ENCODE data around the gene HNRNPA1. TPM values are rescaled to one million over a fixed set of nuclear protein-coding genes. Genes with fewer than 3 reads are reported as not detected.
"Not testable (repeated sequence)": the region's sequence is repeated elsewhere in the genome, so short reads cannot be mapped to it uniquely, and the experiment has no call there.

HNRNPA1 gene
- total RNA-seq, 1 experiment from 2014 or later = 283 TPM

DNA sequence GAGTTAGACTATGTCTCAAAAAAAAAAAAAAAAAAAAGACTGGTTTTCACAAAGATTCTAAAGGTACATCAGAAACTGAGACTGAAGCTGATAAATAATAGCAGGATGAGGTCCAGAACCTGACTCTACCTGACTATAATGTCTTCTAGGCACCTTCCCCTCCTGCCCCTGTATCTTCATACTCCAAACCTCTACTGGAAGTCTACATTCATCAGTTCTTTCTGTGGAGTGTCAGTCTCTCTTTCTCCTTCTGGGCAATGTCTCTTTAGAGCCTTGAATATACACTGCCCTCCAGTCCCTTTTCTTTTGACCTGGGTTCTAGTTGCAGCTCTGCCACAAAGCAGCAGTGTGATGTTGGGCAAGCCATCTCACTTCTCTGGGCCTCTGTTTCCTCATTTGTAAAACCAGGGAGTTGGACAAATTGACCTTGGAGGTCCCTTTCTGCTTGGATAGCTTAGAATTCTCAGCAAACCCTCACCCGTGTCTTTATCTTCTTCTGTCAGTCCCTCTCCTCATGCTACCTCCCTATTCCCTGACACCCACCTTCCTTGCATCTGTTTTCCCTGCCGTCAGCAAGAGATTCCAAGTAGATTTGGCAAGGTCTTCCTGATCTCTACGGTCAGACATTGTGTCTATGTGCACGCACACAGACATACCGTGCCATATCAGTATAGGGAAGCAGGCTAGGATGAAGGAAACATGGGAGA, 16.0 kb downstream of the HNRNPA1 start:
- DNase-seq (ENCODE audit: low spot score) = no peak

GRCh38 chr12:54298904-54299303, 18.4 kb downstream of the HNRNPA1 start:
- no peak for DNase-seq (ENCODE audit: low spot score)

GRCh38 chr12:54299515-54300224, 19.1 kb downstream of the HNRNPA1 start:
- DNase-seq (ENCODE audit: low spot score) = no peak

- DNase-seq (ENCODE audit: low spot score) = no peak
Measured at GRCh38 chr12:54300225-54300731, 19.8 kb downstream of the HNRNPA1 start.

- DNase-seq (ENCODE audit: low spot score) = peak; percentile 49
Measured at GRCh38 chr12:54300732-54301427, 20.4 kb downstream of the HNRNPA1 start, which contains the start of gene NFE2. NFE2 (minus strand) TSS chr12:54301015; CDS start chr12:54295248, 5,767 bp downstream.

- DNase-seq (ENCODE audit: low spot score) = no peak
Measured at GRCh38 chr12:54301428-54302048, 21.0 kb downstream of the HNRNPA1 start.

DNA sequence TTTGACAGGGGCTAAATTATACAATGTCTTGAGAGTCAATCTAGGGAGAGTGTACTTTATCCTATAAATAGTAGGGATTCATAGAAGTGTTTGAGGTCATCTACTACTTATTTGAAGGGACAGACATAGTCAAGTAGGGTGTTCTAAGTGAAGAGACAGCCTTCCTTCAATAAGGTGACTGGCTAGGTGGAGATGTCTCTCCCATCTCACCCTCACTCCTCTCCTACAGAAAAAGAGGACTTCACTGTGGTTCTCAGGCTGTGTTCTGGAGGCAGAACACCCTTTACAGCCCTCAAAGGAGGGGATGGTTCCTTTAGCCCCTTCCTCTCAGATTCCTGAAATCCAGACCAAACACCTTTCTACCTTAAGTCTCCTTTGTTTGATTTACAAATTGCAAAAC, 23.1 kb downstream of the HNRNPA1 start:
- DNase-seq (ENCODE audit: low spot score) = no peak

- DNase-seq (ENCODE audit: low spot score) = peak; percentile 64
Measured at GRCh38 chr12:54304187-54304810, 23.8 kb downstream of the HNRNPA1 start.

DNA sequence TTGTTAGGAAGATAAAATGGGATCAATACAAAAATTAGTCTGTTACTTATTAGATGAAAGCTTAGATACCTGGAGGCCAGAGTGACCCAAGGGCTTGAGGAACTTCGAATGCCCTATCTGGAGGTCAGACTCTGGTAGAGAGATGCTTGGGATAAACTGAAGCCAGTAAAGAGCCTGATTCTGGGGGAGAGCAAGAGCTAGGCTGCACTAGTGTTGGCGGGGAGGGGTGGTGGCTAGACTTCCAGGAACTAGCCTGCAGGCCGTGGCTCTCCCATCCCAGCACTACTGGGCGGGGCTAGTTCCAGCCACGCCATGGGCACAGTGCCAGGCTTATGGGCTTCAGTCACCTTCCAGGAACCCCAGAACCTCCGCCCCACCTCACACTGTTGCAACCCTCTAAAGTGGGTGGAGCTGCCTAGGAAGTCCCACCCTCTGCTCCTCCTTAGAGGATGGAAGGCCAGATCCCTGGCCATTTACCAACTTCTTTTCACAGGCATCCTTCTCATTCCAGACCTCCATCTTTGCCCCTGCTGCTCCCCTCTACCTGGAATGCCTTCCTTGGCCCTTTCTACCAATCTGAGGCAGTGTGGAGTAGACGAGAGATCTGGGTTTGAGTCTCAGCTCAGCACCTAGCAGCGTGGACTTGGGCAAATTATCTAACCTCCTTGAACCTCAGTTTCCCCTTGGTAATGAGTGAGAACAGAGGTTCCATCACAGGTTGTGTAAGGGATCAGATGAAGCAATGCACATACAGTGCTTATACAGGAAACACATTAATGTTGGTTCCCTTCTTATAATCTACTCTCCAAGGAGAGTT, 26.6 kb downstream of the HNRNPA1 start:
- peak; percentile 100 for DNase-seq (ENCODE audit: low spot score)

DNA sequence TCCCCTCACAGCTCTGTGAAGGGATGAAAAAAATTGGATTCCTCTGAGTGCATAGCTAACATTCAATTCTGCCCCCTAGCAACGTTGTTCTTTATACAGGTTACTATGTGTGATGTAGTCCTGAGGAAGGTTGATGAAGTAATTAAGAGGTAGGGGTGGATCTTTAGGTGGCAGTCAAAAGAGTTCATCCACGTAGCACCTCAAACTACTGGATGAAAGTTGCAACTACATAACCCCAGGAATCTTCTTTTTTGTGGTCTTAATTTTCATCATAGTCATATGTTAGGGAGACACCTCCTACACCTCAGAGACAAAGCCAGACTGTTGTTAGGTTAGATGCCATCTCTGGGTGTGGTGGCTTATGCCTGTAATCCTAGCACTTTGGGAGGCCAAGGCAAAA, 30.5 kb downstream of the HNRNPA1 start:
- DNase-seq (ENCODE audit: low spot score) = no peak

- DNase-seq (ENCODE audit: low spot score) = not testable (repeated sequence)
Measured at GRCh38 chr12:54312309-54312708, 31.8 kb downstream of the HNRNPA1 start.

- no peak for DNase-seq (ENCODE audit: low spot score)
Measured at GRCh38 chr12:54321363-54321762, 40.8 kb downstream of the HNRNPA1 start.

GRCh38 chr12:54324617-54325441, 44.3 kb downstream of the HNRNPA1 start, which contains the start of gene COPZ1:
COPZ1 (plus strand) TSS chr12:54325131; CDS start chr12:54325164, 33 bp downstream.
- peak; percentile 98 for DNase-seq (ENCODE audit: low spot score)

GRCh38 chr12:54325442-54326109, 45.0 kb downstream of the HNRNPA1 start:
- not testable (repeated sequence) for DNase-seq (ENCODE audit: low spot score)

- no peak for DNase-seq (ENCODE audit: low spot score)
Measured at GRCh38 chr12:54328595-54329337, 48.2 kb downstream of the HNRNPA1 start.

- no peak for DNase-seq (ENCODE audit: low spot score)
Measured at GRCh38 chr12:54329759-54330158, 49.2 kb downstream of the HNRNPA1 start.

DNA sequence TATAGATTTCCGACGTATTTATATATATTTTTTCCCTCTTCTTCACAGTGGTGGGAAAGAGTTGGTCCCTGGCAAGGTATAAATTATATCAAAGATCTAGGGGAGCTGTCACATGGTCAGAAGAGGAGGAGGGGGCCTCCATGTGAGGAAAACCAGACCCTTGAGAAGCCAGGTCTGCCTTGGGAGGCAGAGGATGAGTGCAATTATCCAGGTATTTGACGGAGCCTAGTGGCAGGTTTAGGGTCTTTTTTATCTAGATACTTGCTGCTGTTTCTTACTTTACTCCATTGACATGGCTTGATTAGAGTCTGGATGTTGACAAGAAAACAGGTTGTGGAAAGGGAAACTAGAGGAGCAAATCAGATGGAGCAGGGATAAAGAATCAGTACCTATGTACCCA, 49.9 kb downstream of the HNRNPA1 start:
- no peak for DNase-seq (ENCODE audit: low spot score)

GRCh38 chr12:54331461-54331860, 50.9 kb downstream of the HNRNPA1 start:
- no peak for DNase-seq (ENCODE audit: low spot score)
